Colonic mucosa (tissue), 4 donors: ENCODE data around the gene CIDEA. TPM values are rescaled to one million over a fixed set of nuclear protein-coding genes. Genes with fewer than 3 reads are reported as not detected.

Source experiments
- DNase-seq: peaks from one replicate; pipeline ENCODE4 v3.0.0-alpha.2; 2020
- H3K27ac ChIP-seq: fragments of 200-600 bp; one replicate; pipeline ENCODE4 v1.8.0; 2021
- H3K27me3 ChIP-seq: fragments of 200-600 bp; one replicate; pipeline ENCODE4 v1.8.0; 2021
- H3K36me3 ChIP-seq: fragments of 200-600 bp; one replicate; pipeline ENCODE4 v1.8.0; 2021
- H3K4me1 ChIP-seq: fragments of 200-600 bp; one replicate; pipeline ENCODE4 v1.8.0; 2021; ENCODE audit warnings: mild to moderate bottlenecking
- H3K4me3 ChIP-seq: fragments of 200-600 bp; one replicate; pipeline ENCODE4 v1.8.0; 2021
- H3K9ac ChIP-seq, 2 donors: one replicate each; pipeline ENCODE4 v1.7.0; 2013; ENCODE audit warnings: control low read depth in 2 of 2, low read depth in 2 of 2, low read length in 2 of 2
- H3K9me3 ChIP-seq: fragments of 200-600 bp; one replicate; pipeline ENCODE4 v1.8.0; 2021
- CTCF ChIP-seq: fragments of 200-600 bp; IDR thresholded peaks from one replicate; pipeline ENCODE4 v1.8.0; 2022; ENCODE audit warnings: antibody characterized with exemption, mild to moderate bottlenecking
- intact Hi-C: fragments of 100-400 bp; cut with DNase I; formaldehyde crosslinking; loops from one replicate; pipeline ENCODE4 v1.14.1; 2022
- total RNA-seq, 2 donors: library from RNA; stranded (reverse); fragmentation: NEBNext Ultra II Directional in 1 of 2; extraction: Animal tissue kit (Norgen Biotek cat#: 25700) in 1 of 2; gene quantifications; one replicate each; pipeline ENCODE4 v1.2.1, GENCODE V29; 2021
- donor health status: healthy.
- donor health status: DM: no; HTN: no; CAD: no.
- donor health status: DM: no; HTN: no; CAD: no.

CIDEA gene
- total RNA-seq, 2 donors from 2014 or later = not detected

GRCh38 chr18:12305211-12305610 lies 51.0 kb downstream of the CIDEA start:
- no peak for DNase-seq
- Histone ChIP-seq H3K27me3 (peaks cover 28% of the 10 kb centered on the region), H3K9me3 (no peaks in the 10 kb centered on the region), H3K27ac (no peak overlapping the region), H3K4me3 (no peak overlapping the region), H3K36me3 (no peaks in the 10 kb centered on the region), H3K4me1 (peaks cover 5% of the 10 kb centered on the region), H3K9ac (no peak overlapping the region)
- intact Hi-C loops = no loop called here
- TF ChIP-seq CTCF = no peak

- H3K27ac ChIP-seq = no peak overlapping the region
- intact Hi-C loops = no loop called here
Measured at GRCh38 chr18:12305930-12306629, 51.9 kb downstream of the CIDEA start.

GRCh38 chr18:12306752-12307700 lies 52.9 kb downstream of the CIDEA start:
- Histone ChIP-seq H3K9ac (peak overlapping the region; percentile 51 to 55), H3K27me3 (peaks cover 28% of the 10 kb centered on the region), H3K4me1 (peaks cover 5% of the 10 kb centered on the region), H3K4me3 (peak overlapping the region; percentile 48), H3K36me3 (no peaks in the 10 kb centered on the region), H3K9me3 (no peaks in the 10 kb centered on the region), H3K27ac (peak overlapping the region; percentile 85)
- intact Hi-C loops = no loop called here
- peak; percentile 38 for DNase-seq
- TF ChIP-seq CTCF = no peak

More at GRCh38 chr18:12305930-12306629, 51.9 kb downstream of the CIDEA start:
- H3K27me3 ChIP-seq = peaks cover 28% of the 10 kb centered on the region
- no peak overlapping the region for H3K4me3 ChIP-seq
- TF ChIP-seq CTCF = no peak
- H3K36me3 ChIP-seq = no peaks in the 10 kb centered on the region
- peaks cover 5% of the 10 kb centered on the region for H3K4me1 ChIP-seq
- H3K9ac ChIP-seq = no peak overlapping the region
- H3K9me3 ChIP-seq = no peaks in the 10 kb centered on the region
- DNase-seq = no peak

GRCh38 chr18:12307701-12308385 lies 53.7 kb downstream of the CIDEA start, which contains the start of gene TUBB6:
Gene TUBB6 (plus strand): TSS chr18:12308241. CDS start chr18:12308293, 52 bp downstream.
- H3K9ac ChIP-seq = peak within 1 kb of the TSS; percentile 55 to 79
- peak within 1 kb of the TSS; percentile 48 for H3K4me3 ChIP-seq
- intact Hi-C loops = no loop called here
- H3K9me3 ChIP-seq = no peaks in the 10 kb centered on the region
- TF ChIP-seq CTCF = no peak
- peak; percentile 44 for DNase-seq
- peaks cover 28% of the 10 kb centered on the region for H3K27me3 ChIP-seq
- H3K36me3 ChIP-seq = no peaks in the 10 kb centered on the region
- H3K4me1 ChIP-seq = peaks cover 5% of the 10 kb centered on the region
- peak within 1 kb of the TSS; percentile 90 for H3K27ac ChIP-seq
